ENCODE data around the gene KCNH1. TPM values are rescaled to one million over a fixed set of nuclear protein-coding genes. Genes with fewer than 3 reads are reported as not detected.

KCNH1 gene
- total and polyA plus RNA-seq, 4 donors: not detected

GRCh38 chr1:210676539-210676938, 457.4 kb downstream of the KCNH1 start:
- TF ChIP-seq MAX (IDR thresholded peaks at IDR 0.05) (no peak), RAD21 (IDR thresholded peaks at IDR 0.05) (no peak), EGR1 (IDR thresholded peaks at IDR 0.05; ENCODE audit: low read depth in 2 of 2) (no peak), SP1 (IDR thresholded peaks at IDR 0.05) (no peak), YY1 (IDR thresholded peaks at IDR 0.05) (no peak), ATF3 (IDR thresholded peaks at IDR 0.05) (no peak), FOXA2 (IDR thresholded peaks at IDR 0.05) (no peak), HNF4A (conservative IDR thresholded peaks at IDR 0.05) (no peak), HNF4G (IDR thresholded peaks at IDR 0.05) (no peak), RXRA (IDR thresholded peaks at IDR 0.05) (no peak), TAF1 (conservative IDR thresholded peaks at IDR 0.05) (no peak), NR2F2 (IDR thresholded peaks at IDR 0.05) (no peak), REST (IDR thresholded peaks at IDR 0.05) (no peak), GABPA (IDR thresholded peaks at IDR 0.05 in 1 of 2, conservative IDR thresholded peaks at IDR 0.05 in 1 of 2) (no peak), JUND (IDR thresholded peaks at IDR 0.05) (no peak)
- Histone ChIP-seq H3K9me3 (ENCODE audit: control insufficient read depth in 4 of 4, low read length in 3 of 4) (no peaks in the 10 kb centered on the region), H3K36me3 (ENCODE audit: control insufficient read depth in 4 of 4, insufficient read depth in 3 of 4, low read depth in 1 of 4, low read length in 3 of 4) (no peaks in the 10 kb centered on the region), H3K4me3 (ENCODE audit: low read depth in 1 of 3, low read length in 3 of 3) (no peak overlapping the region), H3K27me3 (ENCODE audit: control insufficient read depth in 4 of 4, insufficient read depth in 4 of 4, low read length in 3 of 4) (no peaks in the 10 kb centered on the region), H3K4me1 (ENCODE audit: control insufficient read depth in 4 of 4, insufficient read depth in 4 of 4, low read length in 3 of 4) (no peaks in the 10 kb centered on the region), H3K27ac (ENCODE audit: low read depth in 1 of 2, low read length in 2 of 2) (no peak overlapping the region), H3K9ac (ENCODE audit: low read depth in 1 of 2, low read length in 2 of 2) (no peak overlapping the region)
- no peak for DNase-seq (ENCODE audit: low spot score)
- 93% methylated on average over 3 of the region's 3 CpGs for WGBS

GRCh38 chr1:210674151-210674550, 459.8 kb downstream of the KCNH1 start:
- Histone ChIP-seq H3K27me3 (ENCODE audit: control insufficient read depth in 4 of 4, insufficient read depth in 4 of 4, low read length in 3 of 4) (no peaks in the 10 kb centered on the region), H3K4me3 (ENCODE audit: low read depth in 1 of 3, low read length in 3 of 3) (no peak overlapping the region), H3K9me3 (ENCODE audit: control insufficient read depth in 4 of 4, low read length in 3 of 4) (no peaks in the 10 kb centered on the region), H3K4me1 (ENCODE audit: control insufficient read depth in 4 of 4, insufficient read depth in 4 of 4, low read length in 3 of 4) (no peaks in the 10 kb centered on the region), H3K27ac (ENCODE audit: low read depth in 1 of 2, low read length in 2 of 2) (no peak overlapping the region), H3K36me3 (ENCODE audit: control insufficient read depth in 4 of 4, insufficient read depth in 3 of 4, low read depth in 1 of 4, low read length in 3 of 4) (no peaks in the 10 kb centered on the region), H3K9ac (ENCODE audit: low read depth in 1 of 2, low read length in 2 of 2) (no peak overlapping the region)
- TF ChIP-seq RXRA (IDR thresholded peaks at IDR 0.05): no peak
- no peak for TF ChIP-seq HNF4A (conservative IDR thresholded peaks at IDR 0.05)
- no peak for TF ChIP-seq REST (IDR thresholded peaks at IDR 0.05)
- no peak for TF ChIP-seq HNF4G (IDR thresholded peaks at IDR 0.05)
- TF ChIP-seq YY1 (IDR thresholded peaks at IDR 0.05): no peak
- no peak for TF ChIP-seq ATF3 (IDR thresholded peaks at IDR 0.05)
- TF ChIP-seq GABPA (IDR thresholded peaks at IDR 0.05 in 1 of 2, conservative IDR thresholded peaks at IDR 0.05 in 1 of 2): no peak
- TF ChIP-seq MAX (IDR thresholded peaks at IDR 0.05): no peak
- TF ChIP-seq FOXA1 (IDR thresholded peaks at IDR 0.05): no peak
- no peak for TF ChIP-seq RAD21 (IDR thresholded peaks at IDR 0.05)
- no peak for TF ChIP-seq JUND (IDR thresholded peaks at IDR 0.05)
- TF ChIP-seq NR2F2 (IDR thresholded peaks at IDR 0.05): no peak
- no peak for TF ChIP-seq EGR1 (IDR thresholded peaks at IDR 0.05; ENCODE audit: low read depth in 2 of 2)
- no peak for TF ChIP-seq ZBTB33 (IDR thresholded peaks at IDR 0.05)
- TF ChIP-seq FOXA2 (IDR thresholded peaks at IDR 0.05): no peak
- TF ChIP-seq TAF1 (conservative IDR thresholded peaks at IDR 0.05): no peak
- TF ChIP-seq CTCF (IDR thresholded peaks at IDR 0.05; ENCODE audit: low read depth, low read length, missing input control): no peak
- TF ChIP-seq SP1 (IDR thresholded peaks at IDR 0.05): no peak
- 78% methylated on average over 3 of the region's 3 CpGs for WGBS
- DNase-seq (ENCODE audit: low spot score): no peak
